Measurements from ENCODE around the gene UGT1A3.
"Not testable (repeated sequence)": the region's sequence is repeated elsewhere in the genome, so short reads cannot be mapped to it uniquely, and the experiment has no call there.

UGT1A3 gene

DNA sequence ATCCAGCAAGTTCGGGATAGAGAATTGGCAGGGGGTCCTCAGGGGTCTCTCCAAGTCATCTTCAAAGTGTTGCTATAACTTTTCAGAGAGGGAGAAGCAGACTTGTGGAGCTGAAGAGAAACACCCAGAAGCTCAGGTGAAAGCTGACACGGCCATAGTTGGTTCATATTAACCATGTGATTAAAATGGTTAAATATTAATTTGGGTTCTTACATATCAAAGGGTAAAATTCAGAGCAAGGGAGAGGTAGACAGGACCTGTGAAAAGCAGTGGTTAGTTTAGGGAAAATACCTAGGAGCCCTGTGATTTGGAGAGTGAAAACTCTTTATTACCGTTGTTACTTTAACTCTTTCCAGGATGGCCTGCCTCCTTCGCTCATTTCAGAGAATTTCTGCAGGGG lies 36.2 kb upstream of the UGT1A3 start, which contains the start of gene UGT1A6:
UGT1A6 (plus strand) TSS at position 243 of the 400 bp plus-strand sequence; CDS start at position 358, 115 bp downstream.
- ChIA-PET CTCF (no interaction called here), POLR2A (no interaction called here)
- TF ChIP-seq FOXM1 (IDR thresholded peaks at IDR 0.05; ENCODE audit: borderline replicate concordance): no peak
- no peak for TF ChIP-seq BHLHE40 (IDR thresholded peaks at IDR 0.05; ENCODE audit: borderline replicate concordance)
- no peak for TF ChIP-seq CTBP1 (IDR thresholded peaks at IDR 0.05; ENCODE audit: borderline replicate concordance)
- TF ChIP-seq TARDBP (IDR thresholded peaks at IDR 0.05): no peak
- TF ChIP-seq ARNT (IDR thresholded peaks at IDR 0.05): no peak
- TF ChIP-seq, protein P1, sequence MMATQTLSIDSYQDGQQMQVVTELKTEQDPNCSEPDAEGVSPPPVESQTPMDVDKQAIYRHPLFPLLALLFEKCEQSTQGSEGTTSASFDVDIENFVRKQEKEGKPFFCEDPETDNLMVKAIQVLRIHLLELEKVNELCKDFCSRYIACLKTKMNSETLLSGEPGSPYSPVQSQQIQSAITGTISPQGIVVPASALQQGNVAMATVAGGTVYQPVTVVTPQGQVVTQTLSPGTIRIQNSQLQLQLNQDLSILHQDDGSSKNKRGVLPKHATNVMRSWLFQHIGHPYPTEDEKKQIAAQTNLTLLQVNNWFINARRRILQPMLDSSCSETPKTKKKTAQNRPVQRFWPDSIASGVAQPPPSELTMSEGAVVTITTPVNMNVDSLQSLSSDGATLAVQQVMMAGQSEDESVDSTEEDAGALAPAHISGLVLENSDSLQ (IDR thresholded peaks at IDR 0.05): no peak
- TF ChIP-seq FOXA1 (IDR thresholded peaks at IDR 0.05): no peak
- no peak for TF ChIP-seq LEF1 (IDR thresholded peaks at IDR 0.05; ENCODE audit: borderline replicate concordance)
- DNase-seq (ENCODE audit: extremely low spot score): no peak

DNA sequence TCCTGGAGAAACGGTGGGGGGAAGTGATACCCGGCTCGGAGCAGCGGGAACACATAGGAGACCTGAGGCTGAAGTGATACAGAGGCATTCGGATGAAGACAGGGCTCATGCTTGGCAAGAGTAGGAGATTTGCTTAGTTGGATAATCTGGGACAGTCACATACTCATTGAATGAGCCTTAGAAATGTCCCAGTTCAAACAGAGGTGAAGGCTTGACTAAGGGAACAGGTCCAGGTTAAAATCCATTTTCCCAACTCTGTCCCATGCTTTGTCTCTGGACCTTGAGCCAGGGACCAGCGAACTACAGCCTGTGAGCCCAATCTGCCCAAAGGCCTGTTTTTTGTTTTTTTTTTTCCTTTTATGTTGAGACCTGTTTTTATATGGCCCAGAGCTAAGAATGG lies 34.9 kb upstream of the UGT1A3 start:
- ChIA-PET POLR2A (no interaction called here), CTCF (no interaction called here)
- no peak for DNase-seq (ENCODE audit: extremely low spot score)
- no peak for TF ChIP-seq SUZ12 (IDR thresholded peaks at IDR 0.05)
- TF ChIP-seq HDGF (IDR thresholded peaks at IDR 0.05; ENCODE audit: borderline replicate concordance): no peak
- no peak for TF ChIP-seq CTBP1 (IDR thresholded peaks at IDR 0.05; ENCODE audit: borderline replicate concordance)
- no peak for TF ChIP-seq BHLHE40 (IDR thresholded peaks at IDR 0.05; ENCODE audit: borderline replicate concordance)
- no peak for TF ChIP-seq FOXM1 (IDR thresholded peaks at IDR 0.05; ENCODE audit: borderline replicate concordance)
- TF ChIP-seq L3MBTL2 (conservative IDR thresholded peaks at IDR 0.05): no peak
- no peak for TF ChIP-seq TARDBP (IDR thresholded peaks at IDR 0.05)
- no peak for TF ChIP-seq FOXK2 (IDR thresholded peaks at IDR 0.05)
- no peak for TF ChIP-seq ARNT (IDR thresholded peaks at IDR 0.05)
- TF ChIP-seq NFRKB (IDR thresholded peaks at IDR 0.05): no peak
- TF ChIP-seq ZNF384 (IDR thresholded peaks at IDR 0.05): no peak
- TF ChIP-seq SP1 (IDR thresholded peaks at IDR 0.05): no peak

DNA sequence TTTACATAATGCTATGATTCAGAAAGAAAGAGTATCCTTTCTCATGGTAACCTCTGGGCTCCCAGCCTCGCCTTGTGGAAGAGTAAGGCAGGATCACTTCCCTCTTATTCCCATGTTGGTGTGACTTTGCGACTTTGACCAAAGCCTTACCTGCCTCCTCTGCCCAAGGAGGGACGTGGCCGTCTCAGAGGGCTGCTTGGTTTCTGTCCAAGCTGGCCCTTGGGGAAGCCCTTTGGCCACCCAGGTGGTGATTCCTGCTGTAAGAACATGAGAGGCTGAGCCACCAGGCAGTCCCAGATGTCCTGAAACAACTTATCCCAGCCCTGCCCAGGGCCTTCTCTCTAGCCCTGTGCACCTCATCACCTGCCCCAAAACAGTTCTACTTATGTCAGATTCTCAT lies 30.1 kb upstream of the UGT1A3 start:
- TF ChIP-seq NFRKB (IDR thresholded peaks at IDR 0.05) (no peak), SUZ12 (IDR thresholded peaks at IDR 0.05) (no peak), HDGF (IDR thresholded peaks at IDR 0.05; ENCODE audit: borderline replicate concordance) (no peak), SP1 (IDR thresholded peaks at IDR 0.05) (no peak), L3MBTL2 (conservative IDR thresholded peaks at IDR 0.05) (no peak), FOXA1 (IDR thresholded peaks at IDR 0.05) (no peak), ARNT (IDR thresholded peaks at IDR 0.05) (no peak), LEF1 (IDR thresholded peaks at IDR 0.05; ENCODE audit: borderline replicate concordance) (no peak), BHLHE40 (IDR thresholded peaks at IDR 0.05; ENCODE audit: borderline replicate concordance) (no peak), ZNF384 (IDR thresholded peaks at IDR 0.05) (no peak), FOXK2 (IDR thresholded peaks at IDR 0.05) (no peak), ELF4 (IDR thresholded peaks at IDR 0.05) (no peak), CTBP1 (IDR thresholded peaks at IDR 0.05; ENCODE audit: borderline replicate concordance) (no peak)
- ChIA-PET CTCF (no interaction called here), POLR2A (no interaction called here)
- no peak for DNase-seq (ENCODE audit: extremely low spot score)

DNA sequence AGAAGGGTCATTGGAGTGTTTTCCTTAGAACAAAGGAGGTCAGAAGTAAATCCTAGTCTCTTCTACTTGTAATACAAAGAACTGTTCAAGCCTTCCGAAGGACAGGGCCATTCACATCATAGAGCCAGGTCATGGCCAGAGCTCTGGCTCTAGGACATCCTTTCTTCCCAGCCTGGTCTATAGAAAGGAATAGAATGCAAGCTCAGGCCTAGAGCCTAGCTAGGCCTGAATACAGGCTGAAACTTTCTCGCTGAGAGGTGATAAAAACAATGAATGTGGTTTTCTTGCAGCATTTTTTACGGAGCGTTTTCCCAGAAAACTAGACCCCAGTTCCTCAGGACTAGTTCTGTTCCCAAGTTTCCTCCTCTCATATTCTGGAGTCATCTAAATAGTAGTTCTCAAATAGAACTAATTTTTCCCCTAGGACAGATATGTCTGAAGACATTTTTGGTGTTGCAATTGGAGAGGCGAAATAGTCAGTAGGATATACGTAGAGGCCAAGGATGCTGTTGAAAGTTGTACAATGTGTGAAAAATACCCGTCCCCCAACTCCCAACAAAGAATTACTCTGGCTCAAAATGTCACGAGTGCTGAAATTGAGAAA lies 29.3 kb upstream of the UGT1A3 start:
- TF ChIP-seq L3MBTL2 (conservative IDR thresholded peaks at IDR 0.05) (no peak), HDGF (IDR thresholded peaks at IDR 0.05; ENCODE audit: borderline replicate concordance) (no peak), ELF4 (IDR thresholded peaks at IDR 0.05) (no peak), ARNT (IDR thresholded peaks at IDR 0.05) (no peak), SUZ12 (IDR thresholded peaks at IDR 0.05) (no peak), CTBP1 (IDR thresholded peaks at IDR 0.05; ENCODE audit: borderline replicate concordance) (no peak), BHLHE40 (IDR thresholded peaks at IDR 0.05; ENCODE audit: borderline replicate concordance) (no peak), SP1 (IDR thresholded peaks at IDR 0.05) (no peak), NFRKB (IDR thresholded peaks at IDR 0.05) (no peak), TARDBP (IDR thresholded peaks at IDR 0.05) (no peak), FOXK2 (IDR thresholded peaks at IDR 0.05) (no peak), LEF1 (IDR thresholded peaks at IDR 0.05; ENCODE audit: borderline replicate concordance) (no peak), FOXA1 (IDR thresholded peaks at IDR 0.05) (no peak), FOXM1 (IDR thresholded peaks at IDR 0.05; ENCODE audit: borderline replicate concordance) (no peak), ZNF384 (IDR thresholded peaks at IDR 0.05) (no peak)
- TF ChIP-seq, protein P1 (IDR thresholded peaks at IDR 0.05): no peak
- CTCF ChIA-PET: no interaction called here
- DNase-seq (ENCODE audit: extremely low spot score): no peak
- POLR2A ChIA-PET: no interaction called here

DNA sequence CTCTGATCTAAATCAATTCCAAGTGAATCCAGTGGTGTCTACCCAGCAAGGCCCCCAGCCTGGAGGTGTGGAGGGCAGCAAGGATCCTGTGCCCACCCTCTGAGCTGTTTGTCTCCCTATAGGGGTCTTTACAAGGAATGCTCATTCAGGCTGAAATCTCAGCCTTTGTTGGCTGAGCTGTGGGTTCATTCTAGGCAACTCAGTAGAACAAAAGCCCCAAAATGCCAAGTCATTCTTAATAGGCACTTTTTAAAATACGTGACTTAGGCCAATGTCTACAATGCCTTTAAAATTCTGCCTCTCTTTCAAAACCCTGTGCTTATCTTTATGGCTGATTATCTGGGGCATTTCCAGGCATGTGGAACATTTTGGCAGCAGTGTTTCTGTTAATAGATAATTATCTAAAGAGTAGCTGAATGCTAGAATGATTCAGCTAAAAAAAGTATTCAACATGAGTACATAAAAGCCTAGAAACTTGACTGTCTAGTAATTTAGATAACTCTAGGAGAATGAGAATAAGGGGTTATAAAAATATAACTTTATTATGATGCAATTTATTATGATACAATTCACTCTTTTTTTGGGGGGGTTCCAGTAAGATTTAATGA lies 28.7 kb upstream of the UGT1A3 start:
- no peak for DNase-seq (ENCODE audit: extremely low spot score)
- POLR2A ChIA-PET: no interaction called here
- TF ChIP-seq ZNF384 (IDR thresholded peaks at IDR 0.05) (no peak), NFRKB (IDR thresholded peaks at IDR 0.05) (no peak), ARNT (IDR thresholded peaks at IDR 0.05) (no peak), SP1 (IDR thresholded peaks at IDR 0.05) (no peak), ELF4 (IDR thresholded peaks at IDR 0.05) (no peak), FOXK2 (IDR thresholded peaks at IDR 0.05) (no peak), SUZ12 (IDR thresholded peaks at IDR 0.05) (no peak), LEF1 (IDR thresholded peaks at IDR 0.05; ENCODE audit: borderline replicate concordance) (no peak), FOXM1 (IDR thresholded peaks at IDR 0.05; ENCODE audit: borderline replicate concordance) (no peak), BHLHE40 (IDR thresholded peaks at IDR 0.05; ENCODE audit: borderline replicate concordance) (no peak), L3MBTL2 (conservative IDR thresholded peaks at IDR 0.05) (no peak), FOXA1 (IDR thresholded peaks at IDR 0.05) (no peak), CTBP1 (IDR thresholded peaks at IDR 0.05; ENCODE audit: borderline replicate concordance) (no peak), HDGF (IDR thresholded peaks at IDR 0.05; ENCODE audit: borderline replicate concordance) (no peak), TARDBP (IDR thresholded peaks at IDR 0.05) (no peak)
- TF ChIP-seq, protein P1 (IDR thresholded peaks at IDR 0.05): no peak
- CTCF ChIA-PET: no interaction called here

DNA sequence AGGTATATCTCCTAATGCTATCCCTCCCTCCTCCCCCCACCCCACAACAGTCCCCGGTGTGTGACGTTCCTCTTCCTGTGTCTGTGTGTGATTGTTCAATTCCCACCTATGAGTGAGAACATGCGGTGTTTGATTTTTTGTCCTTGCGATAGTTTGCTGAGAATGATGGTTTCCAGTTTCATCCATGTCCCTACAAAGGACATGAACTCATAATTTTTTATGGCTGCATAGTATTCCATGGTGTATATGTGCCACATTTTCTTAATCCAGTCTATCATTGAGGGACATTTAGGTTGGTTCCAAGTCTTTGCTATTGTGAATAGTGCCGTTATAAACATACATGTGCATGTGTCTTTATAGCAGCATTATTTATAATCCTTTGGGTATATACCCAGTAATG lies 28.0 kb upstream of the UGT1A3 start:
- DNase-seq (ENCODE audit: extremely low spot score); CTCF ChIA-PET; POLR2A ChIA-PET: not testable (repeated sequence)

All from HEK293T (cell line).